OCI-LY3 (cell line): ENCODE results near the gene PCSK5.

Experiments
- EZH2phosphoT487 ChIP-seq: fragments of 200-600 bp; shearing (Covaris generic); IDR thresholded peaks from 2 replicates; pipeline ENCODE4 v1.6.1; 2018; ENCODE audit warnings: antibody characterized with exemption, mixed run types, low read depth
- TF ChIP-seq, protein P1 (sequence below): fragments of 200-600, 300-600 bp; sonication (generic); IDR thresholded peaks from 2 replicates; pipeline ENCODE4 v1.5.1; 2014; ENCODE audit warnings: antibody characterized with exemption, low read length, low read depth

DNA sequence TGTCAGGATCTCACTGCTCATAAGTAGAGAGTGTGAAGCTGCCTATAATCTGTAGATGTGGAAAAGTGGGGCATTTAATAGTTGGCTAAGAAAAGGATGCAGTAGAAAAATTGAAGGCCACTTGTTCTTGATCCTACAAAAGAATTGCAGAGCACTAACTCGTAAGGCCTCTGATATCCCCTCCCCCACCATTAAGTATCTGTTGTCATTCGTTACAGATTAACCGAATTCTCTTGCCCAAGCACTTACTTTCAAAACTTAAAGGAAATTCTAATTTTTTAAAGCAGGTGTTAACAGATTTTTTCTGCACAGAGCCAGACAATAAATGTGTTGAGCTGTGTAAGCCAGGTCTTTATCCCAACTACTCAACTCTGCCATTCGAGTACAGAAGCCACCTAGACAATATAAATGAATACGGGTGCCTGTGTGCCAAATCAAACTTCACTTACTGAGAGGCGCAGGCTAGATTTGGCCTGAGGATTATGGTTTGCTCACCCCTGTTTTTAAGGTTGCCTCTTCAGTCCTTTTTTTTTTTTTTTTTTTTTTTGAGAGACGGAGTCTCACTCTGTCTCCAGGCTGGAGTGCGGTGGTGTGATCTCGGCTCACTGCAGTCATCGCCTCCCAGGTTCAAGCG lies 268.9 kb downstream of the PCSK5 start:
- TF ChIP-seq, protein P1, sequence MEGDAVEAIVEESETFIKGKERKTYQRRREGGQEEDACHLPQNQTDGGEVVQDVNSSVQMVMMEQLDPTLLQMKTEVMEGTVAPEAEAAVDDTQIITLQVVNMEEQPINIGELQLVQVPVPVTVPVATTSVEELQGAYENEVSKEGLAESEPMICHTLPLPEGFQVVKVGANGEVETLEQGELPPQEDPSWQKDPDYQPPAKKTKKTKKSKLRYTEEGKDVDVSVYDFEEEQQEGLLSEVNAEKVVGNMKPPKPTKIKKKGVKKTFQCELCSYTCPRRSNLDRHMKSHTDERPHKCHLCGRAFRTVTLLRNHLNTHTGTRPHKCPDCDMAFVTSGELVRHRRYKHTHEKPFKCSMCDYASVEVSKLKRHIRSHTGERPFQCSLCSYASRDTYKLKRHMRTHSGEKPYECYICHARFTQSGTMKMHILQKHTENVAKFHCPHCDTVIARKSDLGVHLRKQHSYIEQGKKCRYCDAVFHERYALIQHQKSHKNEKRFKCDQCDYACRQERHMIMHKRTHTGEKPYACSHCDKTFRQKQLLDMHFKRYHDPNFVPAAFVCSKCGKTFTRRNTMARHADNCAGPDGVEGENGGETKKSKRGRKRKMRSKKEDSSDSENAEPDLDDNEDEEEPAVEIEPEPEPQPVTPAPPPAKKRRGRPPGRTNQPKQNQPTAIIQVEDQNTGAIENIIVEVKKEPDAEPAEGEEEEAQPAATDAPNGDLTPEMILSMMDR = no peak
- TF ChIP-seq EZH2phosphoT487 = no peak
